SH-SY5Y (cell line): Measurements from ENCODE around the gene LTBP2.

Source experiments
- GATA2 ChIP-seq: IDR thresholded peaks from 2 replicates; pipeline ENCODE4 v1.6.1; 2011; ENCODE audit warnings: mild to moderate bottlenecking, low read depth, low read length
- GATA3 ChIP-seq: IDR thresholded peaks from 2 replicates; pipeline ENCODE4 v1.6.1; 2011; ENCODE audit warnings: low read depth, mild to moderate bottlenecking, low read length, moderate library complexity

DNA sequence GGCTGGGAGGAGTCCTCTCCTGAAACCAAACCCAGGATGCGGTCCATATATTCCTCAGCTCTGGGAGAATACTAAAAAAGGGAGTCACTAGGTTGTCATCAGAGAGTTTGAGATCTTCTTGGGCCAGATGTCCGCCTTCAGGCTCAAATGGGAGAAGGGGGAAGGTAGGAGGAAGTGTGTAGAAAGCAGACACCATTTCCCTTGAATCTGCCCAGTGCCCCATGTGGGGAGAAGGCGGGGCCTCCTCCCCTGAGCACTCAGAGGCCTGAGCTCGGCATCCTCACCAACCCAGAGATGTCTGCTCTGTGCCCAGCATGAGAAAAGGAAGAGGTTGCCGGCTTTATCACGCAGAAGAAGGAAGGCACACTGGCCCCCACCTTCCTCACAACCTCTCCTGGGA is 37.3 kb downstream of the LTBP2 start:
- TF ChIP-seq GATA2 (no peak), GATA3 (no peak)
